Daoy (cell line): ENCODE results near the gene R3HDM2. TPM values are rescaled to one million over a fixed set of nuclear protein-coding genes. Genes with fewer than 3 reads are reported as not detected.

Experiments used
- DNase-seq: peaks from one replicate; pipeline ENCODE4 v3.0.0-alpha.2; 2015; ENCODE audit warnings: low read depth
- total RNA-seq: library from RNA; depleted of rRNA; stranded (reverse); fragments of >200 nt; shearing (Covaris generic); gene quantifications from 2 replicates; pipeline ENCODE4 v1.2.3, GENCODE V29; 2014; rRNA removed

R3HDM2 gene
- 8.9 and 11.3 TPM in 2 replicates for total RNA-seq

DNA sequence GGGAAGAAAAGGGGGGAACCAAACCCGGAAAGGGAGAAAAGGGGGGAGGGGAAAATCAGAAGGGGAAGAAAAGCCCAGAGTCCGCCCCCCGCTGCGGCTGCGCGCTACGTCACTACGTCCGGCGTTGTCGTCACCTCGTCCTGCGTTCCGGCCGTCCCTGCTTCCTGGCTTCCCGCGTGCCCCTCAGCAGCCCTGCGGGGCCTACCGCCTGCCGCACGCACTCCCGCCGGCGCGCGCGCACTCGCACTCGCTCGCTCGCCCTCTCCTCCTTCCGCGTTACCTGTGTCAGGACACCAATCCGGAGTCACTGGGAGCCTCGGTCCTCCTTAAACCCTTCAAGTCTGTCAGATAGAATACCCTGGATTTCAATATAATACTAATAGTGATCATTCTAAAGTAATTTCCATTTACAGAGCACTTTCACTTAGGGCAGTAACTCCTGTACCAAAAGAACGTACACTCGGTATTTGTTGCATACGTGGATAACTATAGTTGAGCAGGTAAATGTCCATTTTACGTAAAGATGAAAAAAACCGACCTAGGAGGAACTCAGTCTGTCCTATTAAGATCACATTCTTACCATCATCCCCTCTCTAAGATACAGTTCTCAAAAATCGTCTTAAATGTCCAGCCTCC lies at the start of gene R3HDM2:
TSS of gene R3HDM2 (minus strand) at position 113 of the 636 bp plus-strand sequence. CDS start 120,615 bp downstream, outside the sequence.
- peak; percentile 98 for DNase-seq

- DNase-seq: no peak
These were observed 48.7 kb upstream of the R3HDM2 start, which contains the start of gene ARHGAP9 for GRCh38 chr12:57479376-57480115. Gene ARHGAP9, minus strand, starts transcription at chr12:57479866. Its CDS starts 460 bp downstream, at chr12:57479406.

DNA sequence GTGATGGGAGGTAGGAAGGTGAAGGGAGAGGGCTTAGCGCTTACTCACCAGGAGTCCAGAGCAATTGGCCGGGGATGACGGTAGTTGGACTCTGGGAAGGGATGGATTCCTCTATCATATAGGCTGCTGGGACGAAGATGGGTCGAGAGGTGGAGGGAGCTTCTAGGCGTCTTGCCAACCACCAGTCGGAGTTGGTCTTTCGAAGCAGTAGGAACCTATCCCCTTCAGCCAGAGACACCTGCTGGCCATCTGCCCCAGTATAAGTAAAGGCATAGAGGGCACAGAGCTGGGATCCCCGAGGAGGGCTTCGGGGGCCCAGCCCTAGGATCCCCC lies 48.2 kb upstream of the R3HDM2 start:
- DNase-seq: no peak

GRCh38 chr12:57477710-57478681 lies 47.2 kb upstream of the R3HDM2 start:
- DNase-seq: peak; percentile 48

DNA sequence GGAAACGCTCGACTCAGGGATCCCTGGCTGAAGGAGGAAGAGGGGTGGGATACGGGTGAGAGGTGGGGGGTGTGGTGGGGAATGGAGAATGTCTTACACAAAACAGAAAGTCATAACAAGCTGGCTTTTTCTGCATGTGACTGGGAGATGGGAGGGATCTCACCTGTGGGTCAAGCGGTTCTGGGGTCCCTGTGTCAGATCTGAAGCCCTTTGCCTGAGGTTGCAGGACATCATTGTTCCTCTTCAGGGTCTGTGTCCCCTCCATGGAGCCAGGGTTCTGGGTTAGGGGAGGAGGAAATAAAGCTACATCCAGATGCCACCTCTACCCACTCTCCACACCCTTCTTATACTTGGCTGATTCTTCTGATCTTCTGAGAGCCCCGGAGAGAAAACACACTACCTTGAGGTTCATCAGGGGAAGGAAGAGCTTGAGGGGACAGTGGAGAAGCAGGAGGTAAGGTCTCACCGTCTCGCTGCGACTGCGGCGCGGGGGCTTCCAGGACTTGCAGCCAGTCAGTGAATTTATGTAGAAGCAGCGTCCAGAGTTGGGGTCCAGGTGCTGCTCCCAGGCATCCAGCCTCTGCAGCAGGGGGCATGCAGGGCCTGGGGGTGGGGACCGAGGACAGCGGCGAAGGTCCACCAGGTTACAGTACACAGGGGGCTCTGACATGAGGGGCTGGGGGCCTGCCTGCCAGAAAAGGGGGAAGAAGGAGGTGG lies 46.3 kb upstream of the R3HDM2 start:
- no peak for DNase-seq

- no peak for DNase-seq
These were observed 45.5 kb upstream of the R3HDM2 start for GRCh38 chr12:57476162-57476992.

GRCh38 chr12:57475271-57476161 lies 44.7 kb upstream of the R3HDM2 start:
- DNase-seq: peak; percentile 40

- no peak for DNase-seq
These were observed 44.0 kb upstream of the R3HDM2 start for GRCh38 chr12:57474862-57475261.

DNA sequence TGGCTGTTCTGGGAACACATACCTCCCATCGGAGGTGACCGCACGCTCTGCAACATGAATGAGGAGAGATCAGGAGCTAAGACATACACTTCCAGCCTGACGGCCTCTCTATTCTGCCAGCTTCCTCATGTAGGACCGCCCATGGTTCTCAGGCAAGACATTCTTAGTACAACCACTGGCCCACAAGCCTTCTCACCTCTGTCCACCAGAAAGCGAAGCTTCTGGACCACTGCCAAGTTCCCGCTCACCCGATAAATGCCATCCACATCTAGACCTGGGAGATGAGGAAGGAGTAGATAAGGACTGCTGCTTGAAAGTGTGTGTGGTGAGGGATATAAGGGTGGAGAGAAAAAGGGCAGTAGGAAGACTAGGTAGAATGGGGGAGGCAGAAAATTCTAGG lies 43.6 kb upstream of the R3HDM2 start:
- DNase-seq: no peak

GRCh38 chr12:57473886-57474285 lies 43.0 kb upstream of the R3HDM2 start:
- DNase-seq: no peak

- no peak for DNase-seq
These were observed 42.5 kb upstream of the R3HDM2 start for GRCh38 chr12:57473392-57473791.

- DNase-seq: no peak
These were observed 41.5 kb upstream of the R3HDM2 start for GRCh38 chr12:57472391-57472790.

- DNase-seq: no peak
These were observed 40.8 kb upstream of the R3HDM2 start for GRCh38 chr12:57471661-57472060.

- no peak for DNase-seq
These were observed 40.3 kb upstream of the R3HDM2 start for GRCh38 chr12:57470970-57471656.

GRCh38 chr12:57470286-57470969 lies 39.6 kb upstream of the R3HDM2 start:
- DNase-seq: no peak

DNA sequence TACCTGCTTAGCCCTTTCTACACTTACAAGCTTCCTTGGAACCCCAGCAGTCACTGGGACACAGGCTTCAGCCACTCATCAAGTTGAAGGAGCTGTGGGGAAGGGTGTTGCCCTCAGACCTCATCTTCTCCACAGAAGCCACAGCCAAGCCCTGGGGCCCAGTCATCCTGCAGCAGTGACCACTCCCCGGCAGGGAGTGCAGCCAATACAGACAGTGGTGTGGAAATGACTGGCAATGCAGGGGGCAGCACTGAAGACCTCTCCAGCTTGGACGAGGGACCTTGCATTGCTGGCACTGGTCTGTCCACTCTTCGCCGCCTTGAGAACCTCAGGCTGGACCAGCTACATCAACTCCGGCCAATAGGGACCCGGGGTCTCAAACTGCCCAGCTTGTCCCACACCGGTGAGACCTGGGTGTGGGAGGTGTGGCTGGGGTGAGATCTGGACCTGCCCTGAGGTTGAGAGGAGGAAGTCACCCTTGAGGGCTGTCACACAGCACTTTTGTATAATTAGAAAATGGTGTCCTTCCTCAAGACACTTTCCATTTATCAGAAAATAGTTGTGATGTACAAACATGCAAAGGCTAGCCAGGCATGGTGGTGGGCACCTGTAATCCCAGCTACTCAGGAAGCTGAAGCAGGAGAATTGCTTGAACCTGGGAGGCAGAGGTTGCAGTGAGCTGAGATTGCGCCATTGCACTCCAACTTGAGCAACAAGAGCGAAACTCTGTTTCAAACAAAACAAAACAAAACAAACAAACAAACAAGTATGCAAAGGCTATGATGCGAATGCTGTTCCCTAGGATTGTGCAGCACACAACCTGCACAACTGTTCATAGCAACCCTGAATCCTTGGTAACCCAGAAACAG lies 38.7 kb upstream of the R3HDM2 start:
- DNase-seq: no peak

- no peak for DNase-seq
These were observed 37.1 kb upstream of the R3HDM2 start for GRCh38 chr12:57467915-57468314.
